GM11168 (cell line): ENCODE data around the gene ACO1.

ENCODE experiments used
- in situ Hi-C: fragments of 300-500 bp; cut with MboI; formaldehyde crosslinking; loops from one replicate; pipeline ENCODE4 v1.12.0; 2022; ENCODE audit warnings: low sequenced_read_pairs; ENCODE audit not compliant: unreplicated experiment

Gene ACO1

DNA sequence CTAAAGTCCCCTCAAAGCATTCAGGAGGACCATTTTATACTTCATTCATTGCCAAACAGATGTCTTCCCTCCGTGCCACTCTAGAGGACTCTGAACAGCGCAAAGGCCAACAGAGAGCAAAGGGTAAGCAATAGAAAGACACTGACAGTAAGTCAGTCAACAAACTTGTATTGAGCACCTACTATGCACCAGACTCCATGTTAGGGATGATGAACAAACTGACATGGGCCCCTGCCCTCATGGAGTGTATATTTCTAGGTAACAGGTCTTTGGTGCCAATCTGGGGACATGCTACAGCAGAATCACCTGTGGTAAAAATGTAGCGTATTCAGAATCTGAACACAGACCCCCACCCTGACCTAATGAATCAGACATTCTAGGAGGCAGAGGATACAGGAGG lies 3.5 kb upstream of the ACO1 start:
- in situ Hi-C loops, result loop anchor here (5.0 kb wide), 1 partner anchor 196 kb away; no protein-coding TSS in a partner anchor

DNA sequence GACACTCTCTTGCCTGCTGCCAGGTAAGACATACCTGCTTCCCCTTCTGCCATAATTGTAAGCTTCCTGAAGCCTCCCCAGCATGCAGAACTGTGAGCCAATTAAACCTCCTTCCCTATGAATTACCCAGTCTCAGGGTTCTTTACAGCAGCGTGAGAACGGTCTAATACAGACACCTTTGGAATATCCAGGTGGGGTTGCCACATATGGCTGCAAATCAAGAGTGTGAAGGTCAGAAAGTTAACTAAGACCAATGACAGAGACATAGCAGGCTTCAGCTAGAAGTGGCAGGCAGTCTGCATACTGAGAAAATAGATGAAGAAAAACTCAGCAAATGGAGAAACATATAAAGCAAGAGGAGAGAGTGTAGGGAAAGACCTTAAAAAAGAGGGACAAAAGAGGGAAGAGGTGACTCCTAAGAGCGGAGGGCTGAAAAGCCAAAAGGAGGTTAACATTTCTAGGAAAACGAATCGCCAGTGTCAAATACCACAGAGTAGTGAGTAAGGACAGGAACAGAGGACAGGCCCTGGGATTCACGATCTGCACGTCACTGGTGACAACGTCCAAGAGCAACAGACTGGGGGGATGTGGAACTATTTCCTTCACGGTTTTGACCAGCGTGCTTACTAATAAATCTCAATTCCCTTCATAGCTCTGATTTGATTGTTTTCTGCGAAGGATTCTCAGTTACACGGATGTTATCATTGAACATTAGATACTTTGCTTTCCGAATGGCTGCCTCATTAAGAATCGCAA lies 1.7 kb upstream of the ACO1 start:
- in situ Hi-C loops, result loop anchor here (5.0 kb wide), 1 partner anchor 195 kb away; no protein-coding TSS in a partner anchor

DNA sequence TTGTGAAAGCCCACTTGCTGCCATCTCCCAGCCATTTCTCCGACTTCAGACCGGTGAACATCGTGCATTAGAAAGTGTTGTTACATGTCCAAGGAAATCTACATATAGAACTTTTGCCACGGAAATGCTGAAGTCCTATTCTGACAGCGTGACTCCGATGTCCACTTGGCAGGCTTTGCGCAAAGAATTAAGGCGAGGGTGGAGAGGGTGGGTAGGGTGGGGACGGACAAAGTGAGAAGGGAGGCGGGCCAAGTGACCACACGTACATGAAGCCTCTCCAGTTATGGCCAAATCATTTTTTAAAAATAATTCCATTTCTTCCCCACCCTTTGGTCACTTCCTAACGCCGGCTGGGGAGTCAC lies 460 bp upstream of the ACO1 start:
- in situ Hi-C loops, result loop anchor here (5.0 kb wide), 1 partner anchor 193 kb away; no protein-coding TSS in a partner anchor

DNA sequence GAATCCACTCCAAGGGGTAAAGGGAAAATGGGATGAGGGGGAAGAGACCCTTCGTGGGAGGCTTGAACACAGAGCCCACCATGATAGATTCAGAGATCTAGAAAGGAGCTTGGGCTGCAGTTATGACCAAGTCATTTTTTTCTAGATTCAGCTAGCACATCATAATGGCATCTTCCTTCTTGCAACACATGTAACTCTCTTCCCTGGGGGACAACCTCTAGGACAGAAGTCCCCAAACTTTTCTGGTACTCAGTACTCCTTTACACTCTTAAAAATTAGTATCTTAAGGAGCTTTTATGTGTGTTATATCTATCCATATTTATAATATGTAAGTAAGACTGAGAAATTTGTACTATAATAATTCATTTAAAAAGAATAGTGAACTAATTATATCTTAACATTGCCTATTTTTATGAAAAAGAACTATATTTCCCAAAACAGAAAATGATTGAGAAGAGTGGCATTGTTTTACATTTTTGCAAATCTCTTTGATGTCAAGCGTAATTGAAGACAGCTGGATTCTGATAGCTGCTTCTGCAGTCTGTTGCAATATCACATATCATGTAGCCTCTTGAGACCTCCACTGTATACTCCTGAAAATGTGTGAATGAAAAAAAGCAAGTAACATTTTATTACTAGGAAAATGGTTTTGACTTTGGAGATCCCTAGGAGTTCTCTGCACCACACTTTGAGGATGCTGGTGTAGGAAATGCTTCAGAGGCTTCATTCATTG lies 875 bp downstream of the ACO1 start:
- in situ Hi-C loops, result no loop called here

DNA sequence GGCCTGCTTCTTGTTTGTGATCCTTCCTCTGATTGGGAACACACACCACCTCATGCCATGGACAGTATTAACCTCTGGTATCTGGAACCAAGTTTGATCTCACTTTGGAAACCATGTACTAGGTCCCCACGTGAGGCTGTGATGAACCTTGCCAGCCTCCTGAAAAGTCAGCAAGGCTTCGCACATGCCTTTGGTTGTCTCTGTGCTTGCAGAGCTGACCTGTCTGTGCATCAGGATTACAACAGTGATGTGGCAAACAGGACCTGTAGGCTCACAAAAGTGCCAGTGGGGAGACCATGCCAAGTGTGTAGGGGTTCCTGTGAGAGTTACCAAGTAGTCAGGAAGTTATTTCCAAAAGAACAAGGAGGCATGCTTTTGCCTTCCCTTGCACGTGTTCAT lies 1.4 kb downstream of the ACO1 start:
- in situ Hi-C loops, result no loop called here

DNA sequence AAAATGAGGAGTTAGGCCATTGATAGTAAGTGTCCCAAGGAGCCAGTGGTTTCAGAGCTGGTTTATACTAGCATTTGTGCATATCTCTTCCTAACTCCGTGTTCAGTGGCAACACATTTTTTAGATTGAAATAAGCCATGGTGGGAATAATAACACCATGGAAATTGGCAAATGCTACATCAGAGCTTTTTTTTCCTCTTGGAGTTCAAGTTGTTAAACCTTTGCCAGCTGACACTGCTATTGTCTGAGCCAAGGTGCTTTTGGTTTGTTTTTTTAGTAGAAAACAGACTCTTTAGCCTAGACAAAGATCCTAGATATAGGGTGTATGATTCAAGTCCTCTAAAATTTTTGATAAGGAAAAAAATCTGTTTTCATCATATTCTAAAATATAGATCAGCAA lies 2.8 kb downstream of the ACO1 start:
- in situ Hi-C loops, result no loop called here

DNA sequence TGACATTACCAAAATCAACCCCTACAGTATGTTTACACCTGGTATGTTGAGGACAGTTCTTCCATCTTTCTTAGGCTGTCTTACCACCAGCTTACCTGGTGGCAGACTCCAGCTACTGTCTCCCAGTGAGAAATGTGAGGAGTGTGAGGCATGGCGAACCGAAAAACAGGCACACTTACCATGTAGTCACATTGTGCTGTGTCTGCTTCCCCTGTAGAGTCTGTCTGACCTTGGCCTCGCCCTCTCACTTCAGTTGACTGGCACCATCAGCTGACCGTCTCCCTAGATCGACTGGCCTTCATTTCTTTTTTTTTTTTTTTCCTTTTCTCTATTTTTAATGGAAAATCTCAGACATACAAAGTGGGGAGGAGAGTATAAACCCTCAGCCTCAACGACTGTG lies 4.9 kb downstream of the ACO1 start:
- in situ Hi-C loops, result no loop called here

DNA sequence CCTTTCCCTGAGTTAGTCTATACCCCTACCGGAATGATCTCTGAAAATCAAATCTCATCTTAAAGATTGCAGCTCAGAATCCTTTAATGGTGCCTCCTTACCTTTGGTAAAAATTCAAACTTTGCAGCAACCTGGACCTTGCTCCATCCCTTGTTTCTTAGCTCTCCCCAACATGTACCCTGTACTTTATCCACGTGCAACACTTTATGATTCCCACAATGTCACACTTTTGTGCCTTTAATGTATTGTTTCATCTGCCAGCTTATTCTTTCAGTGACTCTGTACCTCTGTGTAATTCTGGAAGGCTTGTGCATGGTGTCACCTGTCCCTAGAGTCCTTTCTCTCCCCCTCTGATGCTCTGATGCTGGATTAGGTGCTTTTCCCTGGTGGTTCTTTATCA lies 9.5 kb downstream of the ACO1 start:
- in situ Hi-C loops, result no loop called here

DNA sequence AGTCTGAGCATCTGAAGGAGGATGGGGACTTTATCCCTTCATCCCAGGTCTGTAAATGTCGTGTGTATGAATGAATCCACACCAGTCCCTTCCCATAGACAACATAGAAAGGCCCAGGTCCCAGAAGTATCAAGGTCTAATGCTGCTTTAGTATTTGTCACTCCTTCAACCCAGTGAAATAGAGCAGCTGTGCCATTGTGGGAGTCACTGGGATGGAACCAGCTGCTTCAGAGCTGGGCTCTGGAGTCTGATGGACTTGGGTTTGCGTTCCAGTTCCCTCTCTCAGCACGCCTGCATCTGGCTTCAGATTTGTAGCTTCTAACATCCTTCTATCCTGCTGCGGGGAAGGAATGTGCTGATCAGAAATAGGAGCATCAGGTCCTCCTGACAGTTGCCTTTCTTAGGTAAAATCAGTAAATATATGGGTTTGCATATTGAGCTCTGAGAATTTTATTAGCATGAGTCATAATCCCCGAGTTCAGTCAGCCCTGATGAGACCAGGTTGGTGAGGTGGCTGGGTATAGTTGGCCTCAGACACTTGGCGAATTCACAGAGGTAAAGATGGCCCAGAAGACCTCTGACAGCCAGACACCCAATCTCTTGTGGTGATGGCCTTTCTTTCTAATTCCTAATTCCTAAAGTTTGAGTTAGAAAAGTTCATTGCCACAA lies 10.1 kb downstream of the ACO1 start:
- in situ Hi-C loops, result no loop called here

DNA sequence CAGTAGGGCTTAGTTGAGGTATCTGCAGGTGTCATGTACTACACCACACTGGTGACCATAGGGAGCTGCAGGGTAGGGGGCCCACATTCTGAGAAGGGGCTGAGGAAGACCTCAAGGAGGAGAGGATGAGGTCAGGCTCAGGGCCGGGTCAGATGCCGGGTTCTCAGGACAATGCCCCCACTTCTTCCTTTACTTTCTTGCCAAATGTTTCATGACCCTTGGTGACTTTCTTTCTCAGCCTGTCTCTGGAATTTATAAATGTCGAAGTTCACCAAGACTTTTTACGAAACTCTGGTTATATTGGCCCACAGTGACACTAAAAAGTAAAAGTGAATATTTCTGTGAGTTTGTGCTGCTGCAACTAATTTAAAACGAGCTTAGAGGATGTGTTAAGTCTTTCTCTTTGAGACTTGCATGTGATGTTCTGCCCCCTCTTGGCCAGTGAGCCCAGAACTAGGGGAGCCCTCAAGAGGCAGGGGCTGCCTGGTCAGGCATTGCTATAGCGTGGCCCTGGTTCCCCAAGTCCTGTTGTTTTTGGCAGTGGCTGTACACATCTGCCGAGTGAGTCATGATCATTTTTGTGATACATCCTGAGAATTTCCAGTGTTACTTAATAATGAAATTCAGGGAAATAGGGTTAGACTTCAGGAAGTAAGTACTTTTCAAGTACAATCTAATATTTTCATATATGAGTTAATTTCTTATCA lies 11.2 kb downstream of the ACO1 start:
- in situ Hi-C loops, result no loop called here

DNA sequence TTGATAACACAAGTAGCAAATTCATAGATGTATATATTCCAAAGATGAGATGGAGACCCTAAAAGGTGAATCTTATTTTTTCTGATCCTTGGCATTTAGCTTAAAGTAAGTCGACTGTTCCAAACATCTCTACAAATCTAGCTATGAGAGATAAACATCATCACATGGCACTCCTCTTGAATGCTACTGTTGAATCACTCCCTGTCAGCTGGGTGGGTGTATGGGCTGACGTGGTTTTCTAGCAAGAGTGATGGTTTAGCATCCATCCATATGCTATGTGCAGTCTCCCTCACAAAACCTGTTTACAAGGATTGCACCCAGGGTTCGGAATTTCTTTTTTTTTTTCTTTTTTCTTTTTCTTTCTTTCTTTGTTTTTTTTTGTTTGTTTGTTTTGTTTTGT lies 13.8 kb downstream of the ACO1 start:
- in situ Hi-C loops, result no loop called here

DNA sequence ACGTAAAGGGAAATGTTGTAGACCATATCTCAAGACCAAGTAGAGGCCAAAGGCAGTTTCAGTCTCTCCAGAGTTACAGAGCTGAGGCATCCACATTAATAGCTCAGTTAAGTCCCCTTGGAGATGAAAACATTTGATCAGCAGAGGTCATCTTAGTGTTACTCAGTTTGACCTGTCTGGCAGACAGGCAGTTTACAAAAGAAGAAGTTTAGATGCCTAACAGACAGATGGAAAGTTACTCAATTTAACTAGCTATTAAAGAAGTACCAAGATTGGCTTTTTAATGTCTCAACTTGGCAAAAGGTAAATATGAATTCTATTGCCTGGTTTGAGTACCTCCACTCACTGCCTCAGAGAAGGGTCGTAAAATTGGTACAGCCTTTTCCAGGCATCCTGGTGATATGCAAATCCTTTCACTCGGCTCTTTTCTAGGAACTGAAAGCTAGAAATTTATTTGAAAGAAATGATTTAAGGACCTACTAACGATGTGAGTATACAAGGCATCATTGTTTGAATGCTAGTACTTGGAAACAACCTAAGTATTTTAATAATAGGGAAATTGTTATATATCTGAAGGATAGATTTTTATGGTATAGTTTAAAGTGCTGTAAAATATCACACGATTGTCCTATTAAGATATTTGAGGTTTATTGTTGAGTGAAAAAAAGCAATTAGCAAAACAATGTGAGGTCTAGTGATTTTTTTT lies 14.8 kb downstream of the ACO1 start:
- in situ Hi-C loops, result no loop called here

DNA sequence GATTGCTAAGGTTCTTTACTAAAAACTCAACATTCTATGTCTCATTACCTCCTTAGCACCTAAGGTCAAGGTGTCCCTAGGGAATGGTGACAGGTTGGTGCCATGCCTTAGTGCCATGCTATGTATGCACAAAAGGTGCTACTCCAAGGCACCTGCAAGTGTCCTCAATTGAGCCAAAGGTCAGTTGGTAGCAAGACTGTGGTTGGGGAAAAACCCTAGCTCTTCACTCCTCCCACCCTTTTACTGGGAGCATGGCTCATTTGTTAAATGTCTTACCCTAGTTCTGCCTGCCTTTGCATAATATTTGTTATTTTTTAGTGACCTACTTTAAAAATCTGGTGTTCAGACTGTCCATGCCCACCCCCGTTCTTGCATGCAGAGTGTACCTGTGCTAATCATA lies 17.0 kb downstream of the ACO1 start:
- in situ Hi-C loops, result no loop called here

DNA sequence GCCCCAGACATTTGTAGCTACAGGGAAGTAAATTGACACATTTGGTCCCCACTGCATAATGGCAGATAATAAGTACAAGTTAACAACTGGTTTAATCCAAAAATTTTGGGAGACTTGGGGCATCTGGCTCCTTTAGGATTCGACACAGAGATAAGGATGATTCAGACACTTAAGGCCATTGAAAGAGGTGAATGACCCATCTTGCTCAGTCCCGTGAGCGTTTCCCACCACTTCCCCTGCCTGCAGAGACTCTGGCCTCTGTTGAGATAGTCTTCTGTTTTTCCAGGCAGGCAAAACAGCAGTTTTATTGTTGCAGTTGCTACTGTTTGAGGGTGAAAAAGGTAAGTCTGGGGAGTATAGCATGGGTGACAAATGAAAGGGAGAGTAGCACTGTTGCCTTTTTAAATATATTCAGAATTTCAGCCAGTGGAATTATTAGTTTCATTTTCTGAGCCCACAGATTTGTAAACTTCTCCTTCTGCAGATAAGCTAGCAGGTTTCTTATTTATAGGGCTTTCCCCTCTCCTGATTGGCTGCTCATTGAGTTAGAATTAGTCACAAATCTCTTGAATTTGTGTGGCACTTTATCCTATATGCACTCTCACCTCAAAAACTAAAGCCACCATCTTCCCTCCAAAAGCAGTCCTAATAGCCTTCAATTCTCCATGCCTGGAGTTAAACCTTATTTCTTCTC lies 19.3 kb downstream of the ACO1 start:
- in situ Hi-C loops, result no loop called here

DNA sequence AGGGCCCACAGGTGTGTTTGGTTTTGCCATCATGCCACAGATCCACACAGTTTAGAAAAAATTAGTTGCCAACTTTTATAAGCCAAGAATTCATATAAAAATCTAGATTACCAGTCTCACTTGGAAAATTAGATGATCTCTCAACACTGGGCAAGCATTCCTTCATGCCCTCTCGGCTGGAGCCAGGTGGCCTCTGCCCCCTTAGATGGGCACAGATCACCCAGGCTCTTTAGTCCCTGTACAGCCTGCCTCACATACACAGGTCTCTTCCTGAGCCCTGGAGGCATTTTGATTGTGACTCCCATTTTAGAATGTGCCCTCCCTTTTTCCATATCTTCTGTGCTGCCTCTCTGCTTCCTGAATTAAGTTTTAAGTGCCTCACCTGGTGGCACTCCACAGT lies 20.0 kb downstream of the ACO1 start:
- in situ Hi-C loops, result no loop called here

DNA sequence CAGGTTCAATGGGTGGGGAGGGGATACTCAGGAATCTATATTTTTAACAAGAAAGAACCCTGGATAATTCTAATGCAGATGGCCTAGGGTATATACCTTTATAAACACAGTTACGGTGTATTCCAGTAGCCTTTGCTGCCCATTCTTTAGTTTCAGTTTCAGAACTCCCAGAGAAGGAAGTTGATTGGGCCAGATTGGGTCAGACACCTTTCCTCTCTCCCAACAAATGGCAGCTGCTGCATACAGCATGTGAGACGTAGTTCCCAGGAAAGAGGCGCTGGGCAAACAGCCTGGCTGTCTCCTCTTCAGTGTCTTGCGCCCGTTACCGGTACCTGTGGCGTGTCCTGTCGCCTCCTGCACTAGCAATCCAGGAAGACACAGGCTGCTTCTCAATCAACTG lies 20.4 kb downstream of the ACO1 start:
- in situ Hi-C loops, result no loop called here

DNA sequence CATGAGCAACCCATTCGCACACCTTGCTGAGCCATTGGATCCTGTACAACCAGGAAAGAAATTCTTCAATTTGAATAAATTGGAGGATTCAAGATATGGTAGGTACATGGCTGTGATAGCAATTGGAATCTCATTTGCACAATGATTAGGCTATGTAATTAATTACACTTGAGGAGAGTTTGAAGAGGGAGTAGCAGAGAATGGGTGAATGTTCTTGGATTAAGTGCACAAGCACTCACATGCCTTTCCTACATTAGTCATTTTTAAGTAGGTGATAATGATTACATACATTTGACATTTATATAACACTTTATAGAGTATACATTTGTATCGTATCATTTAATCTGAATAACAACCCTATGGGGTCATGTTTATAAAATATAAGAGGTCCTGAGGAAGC lies 21.1 kb downstream of the ACO1 start:
- in situ Hi-C loops, result no loop called here

DNA sequence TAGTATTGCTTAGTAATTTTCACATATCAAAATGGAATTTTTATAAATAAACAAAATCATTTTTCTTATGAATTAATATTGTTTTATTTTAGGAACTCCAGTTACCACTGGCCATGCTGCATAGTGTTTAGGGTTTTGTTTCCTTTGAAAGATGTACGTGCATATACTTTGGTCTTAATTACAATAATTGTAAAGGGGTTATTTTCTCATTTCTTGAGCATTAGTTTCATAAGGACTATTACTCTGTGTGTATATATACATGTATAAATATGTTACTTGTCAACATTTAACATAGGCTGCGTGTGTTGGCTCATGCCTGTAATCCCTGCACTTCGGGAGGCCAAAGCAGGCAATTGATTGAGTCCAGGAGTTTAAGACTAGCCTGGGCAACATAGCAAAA lies 21.6 kb downstream of the ACO1 start:
- in situ Hi-C loops, result no loop called here

DNA sequence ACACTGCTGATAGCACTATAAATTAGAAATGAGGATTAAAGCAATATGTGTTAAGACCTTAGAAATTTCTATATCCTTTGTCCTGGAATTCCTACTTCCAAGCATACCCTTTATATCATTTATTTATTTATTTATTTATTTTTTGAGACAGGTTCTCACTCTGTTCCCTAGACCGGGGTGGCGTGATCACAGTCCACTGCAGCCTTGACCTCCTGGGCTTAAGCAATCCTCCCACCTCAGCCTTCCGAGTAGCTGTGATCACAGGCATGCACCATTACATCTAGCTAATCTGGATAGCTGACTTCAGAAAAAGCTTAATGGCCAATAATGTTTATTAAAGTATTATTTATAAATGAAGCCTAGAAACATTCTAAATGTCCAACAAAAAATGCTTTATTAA lies 27.3 kb downstream of the ACO1 start:
- in situ Hi-C loops, result no loop called here

DNA sequence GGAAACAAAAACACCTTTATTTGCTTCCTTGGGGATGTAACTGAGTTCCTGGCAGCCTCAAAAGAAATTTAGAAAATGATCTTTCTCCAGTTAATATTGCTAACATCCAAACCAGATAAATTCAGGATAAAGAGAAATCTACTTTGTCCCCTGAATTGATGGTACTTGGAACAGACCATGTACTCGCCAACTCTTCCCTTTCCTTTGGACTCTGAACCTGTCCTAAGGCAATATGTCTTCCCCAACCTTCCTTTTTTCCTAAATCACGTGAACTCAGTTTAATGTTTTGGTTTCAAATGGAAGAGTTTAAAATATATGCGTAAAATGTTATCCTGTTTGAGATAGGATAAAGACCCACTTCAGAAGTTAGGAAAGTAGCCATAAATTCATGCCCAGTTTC lies 28.0 kb downstream of the ACO1 start:
- in situ Hi-C loops, result no loop called here
